GM15510 (cell line): Measurements from ENCODE around the gene POU3F3.

Experiments
- POLR2A ChIP-seq: IDR thresholded peaks from 3 replicates; pipeline ENCODE4 v1.6.1; 2011; ENCODE audit warnings: borderline replicate concordance; ENCODE audit not compliant: insufficient read length; ENCODE audit errors: extremely low read depth

The POU3F3 gene

DNA sequence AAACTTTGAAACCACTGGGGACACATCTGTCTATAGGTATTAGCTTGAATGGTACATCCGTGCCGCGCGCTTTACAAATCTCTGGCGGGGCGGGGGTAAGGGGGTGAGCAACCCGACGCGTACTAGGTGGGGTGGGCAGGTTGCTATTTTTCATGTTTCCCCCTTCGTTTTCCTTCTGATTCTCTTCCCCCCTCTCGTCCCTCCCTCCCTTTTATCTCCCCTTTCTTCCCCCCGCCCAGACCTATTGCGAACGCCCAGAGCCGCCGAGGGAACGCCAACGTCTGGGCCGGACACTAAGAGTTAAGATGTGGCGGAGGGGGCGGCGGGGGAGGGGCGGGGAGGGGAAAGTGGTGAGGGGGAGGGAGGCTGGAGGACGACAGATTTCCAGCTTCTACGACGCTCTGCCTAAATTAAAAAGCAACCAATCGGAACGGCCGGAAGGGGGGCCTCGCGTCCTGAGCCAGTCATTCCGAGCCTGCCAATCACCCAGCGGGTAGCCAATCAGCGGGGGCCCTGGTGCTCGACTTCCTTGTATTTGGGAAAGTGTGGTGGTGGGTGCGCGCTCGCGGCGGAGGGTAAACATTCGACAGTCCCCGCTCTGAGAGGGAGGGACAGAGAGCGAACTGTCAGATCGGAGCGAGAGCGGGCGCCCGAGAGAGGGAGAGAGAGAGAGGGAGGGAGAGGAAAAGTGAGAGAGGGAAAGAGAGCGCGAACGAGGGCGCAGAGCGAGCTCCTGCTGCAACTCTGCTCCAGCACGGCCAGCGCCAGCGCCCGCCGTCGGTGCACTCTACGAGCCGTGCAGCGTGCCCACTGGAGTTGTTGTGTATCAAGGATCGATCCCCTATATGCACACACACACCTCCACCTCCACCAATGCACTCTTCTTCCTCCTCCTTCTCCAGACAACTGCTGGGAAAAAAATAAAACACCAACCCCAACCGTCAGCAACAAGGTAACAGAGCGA is at the start of gene POU3F3:
Gene POU3F3 (plus strand): TSS at position 582 of the 964 bp plus-strand sequence. CDS start 1,396 bp downstream, outside the sequence.
- TF ChIP-seq POLR2A, result no peak

DNA sequence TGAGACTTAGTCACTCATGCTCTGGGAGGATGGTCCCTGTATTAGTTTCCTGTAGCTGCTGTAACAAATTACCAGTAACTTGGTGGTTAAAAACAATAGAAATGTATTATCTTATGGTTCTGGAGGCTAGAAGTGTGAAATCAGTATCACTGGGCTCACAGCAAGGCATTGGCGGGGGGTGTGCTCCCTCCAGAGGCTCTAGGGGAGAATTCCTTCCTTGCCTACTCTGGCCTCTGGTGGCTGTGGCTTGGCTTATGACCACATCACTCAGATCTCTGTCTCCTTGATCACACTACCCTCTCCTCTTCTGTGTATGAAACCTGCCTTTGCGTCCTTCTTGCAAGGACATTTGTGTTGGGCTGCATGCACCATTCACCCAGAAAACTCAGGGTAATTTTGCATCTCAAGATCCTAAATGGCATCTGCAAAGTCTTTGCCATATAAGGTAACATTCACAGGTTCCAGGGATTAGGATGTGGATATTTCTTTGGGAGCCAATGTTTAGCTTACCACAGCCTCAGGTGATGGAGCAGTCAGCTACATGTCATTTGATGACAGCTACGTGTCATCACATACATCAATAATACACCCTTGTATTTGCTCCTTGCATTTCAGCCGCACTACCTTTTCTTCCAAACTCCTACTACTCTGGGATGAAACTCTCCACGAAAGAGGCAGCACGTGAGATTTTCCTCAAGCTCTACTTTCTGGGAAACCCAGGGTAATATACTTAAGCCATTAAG is 49.6 kb upstream of the POU3F3 start:
- no peak for TF ChIP-seq POLR2A

DNA sequence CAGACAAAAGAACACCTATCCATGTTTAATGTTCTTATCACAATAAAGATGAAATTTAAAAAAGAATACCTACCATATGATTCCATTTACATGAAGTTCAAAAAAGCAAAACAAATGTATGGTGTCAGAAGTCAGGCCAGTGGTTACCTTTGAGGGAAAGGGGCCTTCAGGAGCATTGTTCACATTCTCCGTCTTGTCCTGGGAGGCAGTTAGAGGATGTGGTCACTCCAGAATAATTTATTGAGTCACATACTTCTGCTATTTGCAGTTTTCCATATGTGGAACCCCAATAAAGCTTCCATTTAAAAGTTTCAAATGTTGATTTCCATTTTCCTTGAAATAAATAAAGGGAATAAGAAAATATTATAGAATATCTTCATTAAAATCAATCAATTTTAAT is 41.6 kb upstream of the POU3F3 start:
- no peak for TF ChIP-seq POLR2A

DNA sequence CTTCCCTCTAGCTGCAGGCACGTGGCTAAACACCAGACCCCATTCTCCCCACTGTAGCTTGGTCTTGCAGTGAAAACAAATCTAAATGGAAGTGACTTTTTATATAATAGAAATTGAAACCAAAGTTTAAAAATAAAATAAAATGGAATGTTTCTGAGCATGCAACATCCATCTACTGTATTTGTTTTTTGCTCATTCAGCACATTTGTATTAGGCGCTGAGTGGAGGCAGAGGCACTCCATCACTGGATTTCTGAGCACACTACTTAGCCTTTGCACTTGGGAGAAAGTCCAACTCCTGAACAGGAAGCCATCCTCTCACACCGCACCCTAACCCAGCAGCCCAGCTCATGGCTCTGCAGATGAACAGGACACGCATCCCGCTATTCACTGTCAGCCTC is 37.8 kb upstream of the POU3F3 start:
- no peak for TF ChIP-seq POLR2A

DNA sequence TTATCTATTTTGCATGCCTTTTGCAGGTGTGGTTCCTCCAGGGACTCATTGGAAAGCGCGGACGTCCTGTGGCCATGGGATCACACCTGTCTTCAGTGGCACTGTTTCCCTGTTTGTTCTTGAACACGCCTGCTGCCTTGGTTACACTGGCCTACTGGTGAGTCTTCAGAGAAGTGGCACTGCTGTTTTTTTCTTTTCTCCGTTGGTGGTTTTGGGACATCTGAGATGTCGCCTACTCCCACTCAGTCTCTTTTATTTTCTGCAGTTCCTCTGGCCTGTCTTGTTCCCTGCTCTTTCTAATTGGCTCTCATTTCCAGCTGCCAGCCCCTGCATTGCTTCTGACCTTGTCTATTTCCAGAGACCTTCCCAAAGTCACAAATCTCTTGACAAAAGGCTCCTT is 35.7 kb upstream of the POU3F3 start:
- no peak for TF ChIP-seq POLR2A

DNA sequence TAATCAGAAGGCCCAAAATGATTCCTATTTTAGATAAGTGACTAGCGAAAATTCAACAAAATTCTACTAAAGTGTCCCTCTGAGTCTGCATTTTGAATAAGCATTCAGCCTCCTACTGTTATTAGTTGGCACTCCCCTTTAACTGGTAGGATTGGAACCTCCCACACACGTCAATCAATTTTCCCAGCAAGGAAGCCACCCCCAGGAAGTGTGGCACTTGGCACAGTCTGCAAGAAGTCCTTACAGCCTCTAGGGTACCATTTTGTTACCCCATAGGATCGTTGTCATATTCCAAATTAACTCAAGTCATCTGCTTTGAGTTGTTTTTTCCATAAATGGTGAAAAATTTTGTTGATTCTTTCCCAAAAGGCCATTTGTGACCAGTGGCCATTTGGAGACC is 33.8 kb upstream of the POU3F3 start:
- no peak for TF ChIP-seq POLR2A

DNA sequence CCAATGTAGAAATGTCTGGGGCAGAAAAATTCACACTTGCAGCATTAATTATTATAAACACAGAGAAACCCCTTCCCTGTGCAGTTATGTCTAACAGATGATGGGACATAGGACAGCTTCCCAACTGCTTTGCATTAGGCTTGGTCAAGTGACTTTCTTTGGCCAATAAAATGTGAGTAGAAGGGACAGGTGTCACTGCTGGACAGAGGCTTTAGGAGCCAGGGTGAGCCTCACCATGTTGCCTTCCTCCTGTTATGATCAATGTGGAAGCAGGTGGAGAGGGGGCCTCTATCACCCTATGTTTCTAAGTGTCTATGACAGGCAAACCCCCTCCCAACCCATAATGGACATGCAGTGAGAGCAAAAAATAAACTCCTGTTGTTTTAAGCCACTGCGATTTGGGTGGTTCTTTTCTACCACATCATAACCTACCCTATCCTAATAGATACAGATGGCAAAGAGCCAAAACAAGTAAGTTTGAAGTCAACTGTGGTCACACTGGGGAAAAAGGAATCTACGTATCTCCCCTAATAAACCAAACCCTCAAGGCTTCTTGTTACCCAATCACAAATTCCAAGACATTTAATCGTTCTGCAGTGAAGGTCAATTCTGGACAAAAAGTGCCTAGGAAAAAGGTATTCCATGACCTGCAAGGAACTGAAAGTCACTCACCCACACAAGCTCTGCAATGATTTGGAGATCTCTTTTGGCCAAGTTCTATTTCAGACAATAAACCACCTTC is 28.6 kb upstream of the POU3F3 start:
- TF ChIP-seq POLR2A, result no peak

DNA sequence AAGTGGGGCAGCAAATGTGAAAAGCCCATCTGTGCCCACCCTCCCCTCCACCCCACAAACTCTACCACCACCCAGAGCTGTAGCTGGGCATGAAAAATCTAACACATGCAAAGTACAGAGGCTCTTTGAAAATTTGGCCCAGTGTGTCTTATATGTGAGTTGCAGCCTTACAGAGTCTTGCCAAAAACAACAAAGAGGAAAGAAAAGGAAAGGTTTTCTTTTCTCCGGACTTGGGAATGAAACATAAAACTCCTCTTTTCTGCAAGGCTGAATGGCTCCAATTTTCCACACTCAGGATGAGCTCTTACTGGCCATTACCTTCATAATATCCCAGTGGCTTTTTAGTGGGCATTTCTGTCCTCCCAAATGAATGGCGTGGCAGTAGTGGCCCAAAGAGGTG is 27.9 kb upstream of the POU3F3 start:
- no peak for TF ChIP-seq POLR2A

DNA sequence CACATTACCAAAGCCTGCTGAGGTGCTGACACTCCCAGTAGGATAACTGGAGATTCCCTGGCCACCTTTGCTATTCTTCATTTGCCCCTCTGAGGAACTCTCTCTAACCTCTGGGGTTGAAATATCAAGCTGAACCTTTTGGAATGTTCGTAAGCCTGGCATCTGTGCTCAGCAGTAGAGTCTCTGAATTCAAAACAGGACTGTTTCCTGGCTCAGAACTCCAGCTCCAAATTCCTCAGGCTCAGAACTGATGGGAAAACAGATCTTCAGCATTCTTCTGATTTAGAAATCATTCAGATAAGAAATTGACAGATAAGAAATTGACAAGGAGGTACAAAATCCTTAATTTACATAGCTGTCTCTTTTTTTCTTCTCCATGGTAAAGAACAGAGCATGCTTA is 22.2 kb upstream of the POU3F3 start:
- no peak for TF ChIP-seq POLR2A

DNA sequence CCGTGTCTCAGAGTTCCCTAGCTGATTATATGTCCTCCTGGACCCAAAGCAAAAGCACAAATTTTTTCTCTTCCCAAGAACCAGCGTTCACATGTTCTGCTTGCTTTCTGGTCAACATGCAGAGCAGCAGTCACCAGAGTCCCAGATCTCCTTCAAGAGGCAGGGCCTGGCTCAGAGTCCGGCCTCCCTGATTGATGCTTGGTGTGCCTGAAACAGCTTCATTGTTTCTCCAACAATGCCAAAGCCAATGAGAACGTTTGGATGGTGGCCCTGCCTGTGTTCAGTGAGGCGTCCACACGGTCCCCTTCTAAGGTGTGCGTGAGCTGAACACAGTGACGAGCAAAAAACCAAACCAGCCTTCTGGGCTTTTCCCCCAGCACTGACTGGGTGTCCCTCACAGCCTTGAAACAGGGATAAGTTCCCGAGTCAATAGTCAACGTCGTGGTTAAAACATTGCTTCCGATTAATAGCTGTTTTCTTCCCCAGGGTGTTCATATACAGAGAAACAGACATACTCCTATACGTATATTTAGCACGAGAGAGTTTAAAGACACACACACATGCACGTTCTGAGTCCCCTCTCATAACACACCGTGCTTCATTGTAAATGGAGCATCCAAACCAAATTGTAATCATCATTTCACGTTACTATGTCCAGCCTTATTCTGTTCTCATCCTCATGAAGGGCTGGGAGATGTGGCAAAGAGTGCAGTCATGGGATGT is 19.3 kb upstream of the POU3F3 start:
- no peak for TF ChIP-seq POLR2A

DNA sequence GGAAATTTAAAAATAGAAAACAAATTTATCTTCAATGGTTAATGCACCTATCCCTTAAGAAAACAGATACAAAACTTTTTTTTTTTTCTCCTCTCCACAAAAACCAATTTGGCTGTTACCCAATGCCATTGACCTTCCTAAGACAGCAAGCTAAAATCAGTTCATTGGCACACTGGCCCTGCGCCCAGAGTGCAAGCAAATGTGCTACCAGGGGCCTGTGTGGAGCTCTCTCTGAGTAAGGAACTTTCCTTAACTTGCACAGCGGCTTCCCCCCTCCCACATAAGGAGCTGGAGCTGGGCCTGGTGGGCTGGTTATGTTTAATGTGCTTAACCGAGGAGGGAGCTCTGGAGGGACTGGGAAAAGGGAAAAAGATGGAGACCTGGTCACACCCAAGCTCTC is 17.6 kb upstream of the POU3F3 start:
- no peak for TF ChIP-seq POLR2A

DNA sequence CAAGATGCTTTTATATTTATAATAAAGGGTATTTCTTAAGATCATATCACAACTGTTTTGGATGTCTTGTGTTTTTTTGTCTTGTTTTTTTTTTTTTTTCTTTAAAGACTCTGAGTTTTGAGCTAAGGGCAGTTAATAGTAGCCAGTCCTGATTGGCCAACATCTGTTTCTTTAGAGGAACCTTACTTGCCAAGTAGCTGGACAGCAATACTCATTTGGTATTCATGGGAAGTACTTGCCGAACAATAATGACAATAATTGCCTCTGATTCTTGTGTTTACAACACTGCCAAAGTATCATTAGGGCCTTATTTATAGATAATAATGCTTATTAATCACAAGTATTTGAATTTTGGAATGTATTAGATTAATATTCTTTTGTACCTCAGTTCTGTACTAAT is 17.1 kb upstream of the POU3F3 start:
- no peak for TF ChIP-seq POLR2A

DNA sequence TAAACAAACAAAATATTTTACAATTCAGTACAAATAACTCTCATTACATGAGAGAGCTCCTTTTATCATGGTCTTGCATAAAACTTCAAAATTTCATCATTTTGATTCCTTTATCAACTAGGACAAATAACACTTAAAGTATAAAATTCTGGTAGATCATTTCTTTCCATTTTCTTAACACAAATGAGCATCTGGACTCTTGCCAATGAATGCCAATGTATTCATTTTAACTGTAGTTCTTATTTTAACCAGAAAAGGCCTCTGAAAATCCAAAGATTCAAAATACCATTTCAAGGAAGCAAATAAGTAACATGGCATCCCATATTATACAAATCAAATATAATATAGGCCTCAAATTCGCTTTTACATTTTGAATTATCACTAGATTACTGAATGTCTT is 13.8 kb upstream of the POU3F3 start:
- no peak for TF ChIP-seq POLR2A

DNA sequence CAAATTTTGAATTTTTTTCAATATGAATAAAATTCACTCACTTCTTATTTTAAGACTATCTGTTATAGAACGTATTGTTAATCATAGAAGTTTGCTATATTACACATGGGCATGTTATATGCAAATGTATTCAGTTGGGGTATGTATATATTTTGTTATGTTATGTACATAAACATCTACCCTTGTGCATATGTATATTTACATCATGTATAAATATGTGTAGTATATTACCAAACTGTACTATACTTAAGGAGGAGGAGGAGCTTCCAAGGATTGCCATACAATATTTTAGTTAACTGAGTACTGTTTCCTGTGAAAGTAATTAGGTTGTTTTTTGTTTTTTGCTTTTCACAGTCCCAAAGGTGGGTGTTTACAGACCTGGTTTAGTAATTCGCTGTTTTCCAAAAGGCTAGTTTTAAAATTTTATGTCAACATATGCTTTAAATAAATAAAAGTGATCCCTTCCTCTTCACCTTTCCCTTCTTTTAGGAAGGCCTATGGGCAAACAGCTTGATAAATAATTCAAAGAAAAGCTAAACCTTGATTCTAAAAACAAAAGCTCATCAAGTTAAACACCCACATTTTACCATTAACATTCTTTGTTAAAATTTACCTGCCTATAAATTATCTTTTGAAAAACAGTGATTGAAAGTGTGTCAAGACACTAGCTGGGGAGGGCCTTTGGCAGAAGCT is 12.9 kb upstream of the POU3F3 start:
- TF ChIP-seq POLR2A, result no peak
